Smooth muscle cell (in vitro differentiated cells): Measurements from ENCODE around the gene KCNJ5. TPM values are rescaled to one million over a fixed set of nuclear protein-coding genes. Genes with fewer than 3 reads are reported as not detected.

Experiments
- DNase-seq: peaks from one replicate; lab custom pipeline; 2025; ENCODE audit not compliant: unreplicated experiment; lab: John Stamatoyannopoulos, UW
- H2AFZ ChIP-seq: fragments of 200-600 bp; sonication (generic); 2 replicates; pipeline ENCODE4 v1.6.0; 2016; ENCODE audit warnings: antibody characterized with exemption, low read depth, mild to moderate bottlenecking
- H3F3A ChIP-seq: fragments of 200-600 bp; sonication (generic); 2 replicates; pipeline ENCODE4 v1.6.0; 2017; ENCODE audit warnings: antibody characterized with exemption, low read depth
- H3K27ac ChIP-seq: fragments of 200-600 bp; sonication (generic); 2 replicates; pipeline ENCODE4 v1.5.1; 2016; ENCODE audit warnings: low read depth, mild to moderate bottlenecking
- H3K27me3 ChIP-seq: fragments of 200-600 bp; sonication (generic); 2 replicates; pipeline ENCODE4 v1.6.1; 2016; ENCODE audit warnings: low read depth, mild to moderate bottlenecking
- H3K36me3 ChIP-seq: fragments of 200-600 bp; sonication (generic); 2 replicates; pipeline ENCODE4 v1.5.1; 2016; ENCODE audit warnings: low read depth
- H3K4me1 ChIP-seq: fragments of 200-600 bp; sonication (generic); 2 replicates; pipeline ENCODE4 v1.5.1; 2016; ENCODE audit warnings: low read depth
- H3K4me2 ChIP-seq: fragments of 200-600 bp; sonication (generic); 2 replicates; pipeline ENCODE4 v1.6.0; 2016; ENCODE audit warnings: mild to moderate bottlenecking
- H3K4me3 ChIP-seq: fragments of 200-600 bp; sonication (generic); 2 replicates; pipeline ENCODE4 v1.5.1; 2016; ENCODE audit warnings: mild to moderate bottlenecking
- H3K79me2 ChIP-seq: fragments of 200-600 bp; sonication (generic); 2 replicates; pipeline ENCODE4 v1.6.0; 2016; ENCODE audit warnings: low read depth, mild to moderate bottlenecking
- H3K9ac ChIP-seq: fragments of 200-600 bp; sonication (generic); 2 replicates; pipeline ENCODE4 v1.6.0; 2016; ENCODE audit warnings: low read depth
- H3K9me3 ChIP-seq: fragments of 200-600 bp; sonication (generic); replicated peaks from 2 replicates; pipeline ENCODE4 v1.5.1; 2016; ENCODE audit warnings: low read depth
- H4K20me1 ChIP-seq: fragments of 200-600 bp; sonication (generic); 2 replicates; pipeline ENCODE4 v1.6.0; 2016; ENCODE audit warnings: low read depth
- WGBS: methylation state at CpG from one replicate; pipeline ENCODE4 v1.1.7; 2016; ENCODE audit warnings: low lambda C conversion rate; 5-methylcytosine and 5-hydroxymethylcytosine counted together
- polyA plus RNA-seq: library from polyadenylated mRNA; unstranded; fragments of >200 nt; fragmentation: Nextera tagmentation; extraction: Ambion mirVana; gene quantifications from 2 replicates; pipeline ENCODE4 v1.2.1, GENCODE V29; 2016
- total RNA-seq: library from RNA; depleted of rRNA; stranded (reverse); fragments of >200 nt; gene quantifications from 2 replicates; pipeline ENCODE4 v1.2.3, GENCODE V29; 2014
- TF ChIP-seq, protein P1 (sequence below): fragments of 200-600 bp; sonication (generic); IDR thresholded peaks from 2 replicates; pipeline ENCODE4 v1.5.1; 2017; ENCODE audit warnings: borderline replicate concordance, mild to moderate bottlenecking, antibody characterized with exemption; ENCODE audit not compliant: insufficient read depth, poor library complexity, severe bottlenecking

The KCNJ5 gene
- total and polyA plus RNA-seq, 2 experiments from 2014 or later: 0.11 TPM; not detected in 1

DNA sequence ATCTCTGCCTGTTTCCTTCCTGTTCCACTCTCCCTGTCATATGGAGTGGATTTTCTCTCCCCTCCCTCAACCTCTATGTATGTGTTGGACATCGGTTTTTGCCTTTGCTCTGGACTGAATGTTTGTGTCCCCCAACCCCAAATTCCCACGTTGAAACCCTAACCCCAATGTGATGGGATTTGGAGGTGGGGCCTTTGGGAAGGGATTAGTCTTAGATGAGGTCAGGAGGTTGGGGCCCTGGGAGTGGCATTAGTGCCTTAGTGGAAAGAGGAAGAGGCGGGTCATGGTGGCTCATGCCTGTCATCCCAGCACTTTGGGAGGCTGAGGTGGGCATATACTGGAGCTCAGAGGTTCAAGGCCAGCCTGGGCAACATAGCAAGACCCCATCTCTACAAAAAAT is 39.9 kb downstream of the KCNJ5 start:
- peaks cover 16% of the 10 kb centered on the region for H3K27me3 ChIP-seq
- no peak overlapping the region for H2AFZ ChIP-seq
- no peak overlapping the region for H3K4me3 ChIP-seq
- H4K20me1 ChIP-seq: no peaks in the 10 kb centered on the region
- no peak for DNase-seq
- WGBS: 79% methylated on average over 3 of the region's 3 CpGs
- no peak overlapping the region for H3K27ac ChIP-seq
- no peaks in the 10 kb centered on the region for H3K79me2 ChIP-seq
- H3F3A ChIP-seq: no peaks in the 10 kb centered on the region
- H3K9ac ChIP-seq: no peak overlapping the region
- H3K4me1 ChIP-seq: peaks cover 5% of the 10 kb centered on the region
- no peaks in the 10 kb centered on the region for H3K9me3 ChIP-seq
- H3K36me3 ChIP-seq: no peaks in the 10 kb centered on the region
- TF ChIP-seq, protein P1, sequence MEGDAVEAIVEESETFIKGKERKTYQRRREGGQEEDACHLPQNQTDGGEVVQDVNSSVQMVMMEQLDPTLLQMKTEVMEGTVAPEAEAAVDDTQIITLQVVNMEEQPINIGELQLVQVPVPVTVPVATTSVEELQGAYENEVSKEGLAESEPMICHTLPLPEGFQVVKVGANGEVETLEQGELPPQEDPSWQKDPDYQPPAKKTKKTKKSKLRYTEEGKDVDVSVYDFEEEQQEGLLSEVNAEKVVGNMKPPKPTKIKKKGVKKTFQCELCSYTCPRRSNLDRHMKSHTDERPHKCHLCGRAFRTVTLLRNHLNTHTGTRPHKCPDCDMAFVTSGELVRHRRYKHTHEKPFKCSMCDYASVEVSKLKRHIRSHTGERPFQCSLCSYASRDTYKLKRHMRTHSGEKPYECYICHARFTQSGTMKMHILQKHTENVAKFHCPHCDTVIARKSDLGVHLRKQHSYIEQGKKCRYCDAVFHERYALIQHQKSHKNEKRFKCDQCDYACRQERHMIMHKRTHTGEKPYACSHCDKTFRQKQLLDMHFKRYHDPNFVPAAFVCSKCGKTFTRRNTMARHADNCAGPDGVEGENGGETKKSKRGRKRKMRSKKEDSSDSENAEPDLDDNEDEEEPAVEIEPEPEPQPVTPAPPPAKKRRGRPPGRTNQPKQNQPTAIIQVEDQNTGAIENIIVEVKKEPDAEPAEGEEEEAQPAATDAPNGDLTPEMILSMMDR: no peak
- no peak overlapping the region for H3K4me2 ChIP-seq

DNA sequence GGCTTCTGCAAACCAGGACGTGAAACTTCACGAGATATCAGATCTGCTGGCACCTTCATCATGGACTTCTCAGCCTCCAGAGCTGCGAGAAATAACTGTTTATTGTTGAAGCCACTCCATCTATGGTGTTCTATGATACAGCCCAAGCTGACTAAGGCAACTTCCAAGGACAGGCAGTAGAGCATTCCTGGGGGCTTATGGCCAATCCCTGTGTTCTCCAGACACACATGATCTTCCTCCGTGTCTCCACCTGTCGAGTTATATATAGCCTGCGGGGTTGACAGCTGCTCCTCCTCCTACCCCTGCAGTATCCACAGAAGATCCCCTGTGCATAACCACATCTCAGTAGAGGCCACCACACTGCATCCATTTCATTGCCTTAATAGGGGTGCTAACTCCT is 40.5 kb downstream of the KCNJ5 start:
- Histone ChIP-seq H3K9me3 (no peaks in the 10 kb centered on the region), H3K79me2 (no peaks in the 10 kb centered on the region), H2AFZ (no peak overlapping the region), H3K9ac (no peak overlapping the region), H4K20me1 (no peaks in the 10 kb centered on the region), H3K4me1 (peaks cover 3% of the 10 kb centered on the region), H3K27me3 (peaks cover 9% of the 10 kb centered on the region), H3K4me2 (no peak overlapping the region), H3K4me3 (no peak overlapping the region), H3K27ac (no peak overlapping the region), H3K36me3 (no peaks in the 10 kb centered on the region), H3F3A (no peaks in the 10 kb centered on the region)
- 90% methylated on average over 6 of the region's 6 CpGs for WGBS
- TF ChIP-seq, protein P1: no peak
- no peak for DNase-seq

DNA sequence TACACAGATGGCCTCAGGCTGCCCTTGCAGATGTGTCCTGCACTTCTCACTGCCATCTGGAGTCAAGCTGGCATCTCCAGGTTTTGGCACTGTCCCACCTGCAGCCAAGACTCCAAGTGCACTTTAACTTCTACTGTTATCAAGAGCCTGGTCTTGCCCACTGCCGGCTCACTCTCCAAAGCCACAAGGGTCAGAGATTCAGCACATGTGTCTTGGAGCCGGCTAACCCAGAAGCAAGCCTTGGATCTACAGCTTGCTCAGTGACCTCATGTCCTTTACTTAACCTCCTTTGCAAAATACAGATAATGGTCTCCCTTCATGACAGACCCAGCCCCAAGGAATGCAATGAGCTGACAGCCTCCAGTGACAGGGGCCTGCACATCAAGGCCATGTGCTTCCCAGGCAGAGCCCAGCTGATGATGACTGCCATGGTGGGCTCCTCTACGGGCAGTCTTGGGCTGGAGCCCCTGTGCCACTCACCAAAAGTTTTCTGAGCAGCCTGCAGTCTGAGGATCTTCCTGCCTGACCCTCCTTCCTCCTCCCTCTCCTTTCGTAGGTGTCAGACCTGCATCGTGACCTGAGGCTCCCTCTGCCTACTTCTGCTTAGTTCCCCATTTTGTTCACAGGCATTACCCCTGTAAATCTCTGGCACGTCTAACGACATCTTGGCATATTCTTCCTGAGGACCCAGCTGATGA is 42.5 kb downstream of the KCNJ5 start:
- Histone ChIP-seq H3K36me3 (no peaks in the 10 kb centered on the region), H4K20me1 (no peaks in the 10 kb centered on the region), H3K9ac (no peak overlapping the region), H3K4me3 (no peak overlapping the region), H2AFZ (no peak overlapping the region), H3K79me2 (no peaks in the 10 kb centered on the region), H3K9me3 (no peaks in the 10 kb centered on the region), H3K27ac (no peak overlapping the region), H3F3A (no peaks in the 10 kb centered on the region), H3K4me2 (no peak overlapping the region), H3K4me1 (peaks cover 6% of the 10 kb centered on the region), H3K27me3 (no peaks in the 10 kb centered on the region)
- TF ChIP-seq, protein P1: no peak
- no peak for DNase-seq
- WGBS: 54% methylated on average over 7 of the region's 7 CpGs

DNA sequence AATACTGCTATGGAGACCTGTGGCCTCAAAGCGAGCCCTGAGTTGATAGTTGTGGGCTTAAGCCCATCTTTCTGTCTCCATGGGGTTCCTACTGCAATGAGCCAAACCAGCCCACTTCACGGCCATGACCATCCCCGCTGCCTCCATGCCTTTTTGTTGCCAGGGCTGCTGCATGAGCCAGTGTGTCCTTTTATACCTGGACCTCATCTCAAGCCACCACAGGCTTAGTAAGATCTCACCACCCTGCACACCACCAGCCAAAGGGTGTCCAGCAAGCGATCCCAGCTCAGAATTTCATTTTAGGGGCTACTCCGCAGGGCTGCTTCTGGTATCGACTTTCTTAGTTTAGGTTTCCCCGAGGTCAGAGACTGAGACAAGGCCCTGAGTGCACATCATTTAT is 43.2 kb downstream of the KCNJ5 start:
- H3K27me3 ChIP-seq: no peaks in the 10 kb centered on the region
- no peaks in the 10 kb centered on the region for H3K79me2 ChIP-seq
- no peak overlapping the region for H3K9ac ChIP-seq
- no peak overlapping the region for H3K27ac ChIP-seq
- 87% methylated on average over 7 of the region's 7 CpGs for WGBS
- H3F3A ChIP-seq: no peaks in the 10 kb centered on the region
- no peaks in the 10 kb centered on the region for H4K20me1 ChIP-seq
- no peak for DNase-seq
- H3K4me2 ChIP-seq: no peak overlapping the region
- peaks cover 6% of the 10 kb centered on the region for H3K4me1 ChIP-seq
- no peak overlapping the region for H3K4me3 ChIP-seq
- H2AFZ ChIP-seq: no peak overlapping the region
- no peaks in the 10 kb centered on the region for H3K9me3 ChIP-seq
- H3K36me3 ChIP-seq: no peaks in the 10 kb centered on the region
- TF ChIP-seq, protein P1: no peak
